ENCODE data around the gene HAUS3. TPM values are rescaled to one million over a fixed set of nuclear protein-coding genes. Genes with fewer than 3 reads are reported as not detected.

The HAUS3 gene
- total RNA-seq, 2 donors from 2014 or later, result 3.7 to 4.1 TPM

DNA sequence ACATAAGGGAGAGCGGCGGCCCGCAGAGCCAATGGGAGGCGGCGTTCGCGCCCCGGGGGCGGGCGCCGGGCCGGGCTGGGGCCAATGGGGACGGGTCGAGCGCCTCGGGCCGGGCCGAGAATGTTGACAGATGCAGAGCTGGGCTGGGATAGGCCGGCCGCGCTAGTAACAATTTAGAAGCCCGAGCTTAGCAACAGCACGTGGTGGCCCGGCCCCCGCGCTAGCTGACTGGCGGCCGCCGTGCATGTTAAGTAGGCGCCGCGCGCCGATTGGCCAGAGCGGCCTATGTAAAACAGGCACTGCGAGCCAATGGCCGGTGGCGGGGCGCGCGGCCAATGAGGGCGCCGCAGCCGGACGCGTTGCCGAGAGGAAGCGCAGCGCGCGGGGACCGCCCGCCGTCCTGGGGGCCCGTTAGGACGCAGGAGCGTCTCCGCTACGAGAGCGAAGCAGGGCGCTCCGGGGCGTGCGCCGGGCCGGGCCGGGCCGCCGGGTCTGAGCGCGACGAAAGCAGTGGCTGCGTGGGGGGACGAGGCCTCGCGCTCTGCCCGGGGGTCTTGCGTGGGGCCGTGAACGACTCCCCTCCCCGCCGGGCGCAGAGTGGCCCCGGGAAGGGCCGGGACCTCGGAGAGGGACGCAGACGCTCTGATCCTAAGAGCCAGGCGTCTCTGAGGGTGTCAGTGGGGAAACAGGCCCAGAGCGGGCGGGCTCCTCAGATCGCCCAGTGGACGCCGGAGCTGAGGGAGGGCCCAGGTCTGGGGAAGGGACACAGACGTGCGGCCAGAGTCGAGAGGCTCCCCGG is 20.4 kb upstream of the HAUS3 start:
- H3K4me3 ChIP-seq, result peak overlapping the region; percentile 57 to 81
- peaks cover 0 to 71% of the 10 kb centered on the region in 2 donors for H3K4me1 ChIP-seq
- no peaks in the 10 kb centered on the region for H3K36me3 ChIP-seq
- DNase-seq (ENCODE audit: low spot score), result peak; percentile 100
- no peaks in the 10 kb centered on the region for H3K9me3 ChIP-seq
- H3K27ac ChIP-seq, result peak overlapping the region; percentile 95 to 98
- H3K27me3 ChIP-seq, result no peaks in the 10 kb centered on the region
- TF ChIP-seq, protein P1, sequence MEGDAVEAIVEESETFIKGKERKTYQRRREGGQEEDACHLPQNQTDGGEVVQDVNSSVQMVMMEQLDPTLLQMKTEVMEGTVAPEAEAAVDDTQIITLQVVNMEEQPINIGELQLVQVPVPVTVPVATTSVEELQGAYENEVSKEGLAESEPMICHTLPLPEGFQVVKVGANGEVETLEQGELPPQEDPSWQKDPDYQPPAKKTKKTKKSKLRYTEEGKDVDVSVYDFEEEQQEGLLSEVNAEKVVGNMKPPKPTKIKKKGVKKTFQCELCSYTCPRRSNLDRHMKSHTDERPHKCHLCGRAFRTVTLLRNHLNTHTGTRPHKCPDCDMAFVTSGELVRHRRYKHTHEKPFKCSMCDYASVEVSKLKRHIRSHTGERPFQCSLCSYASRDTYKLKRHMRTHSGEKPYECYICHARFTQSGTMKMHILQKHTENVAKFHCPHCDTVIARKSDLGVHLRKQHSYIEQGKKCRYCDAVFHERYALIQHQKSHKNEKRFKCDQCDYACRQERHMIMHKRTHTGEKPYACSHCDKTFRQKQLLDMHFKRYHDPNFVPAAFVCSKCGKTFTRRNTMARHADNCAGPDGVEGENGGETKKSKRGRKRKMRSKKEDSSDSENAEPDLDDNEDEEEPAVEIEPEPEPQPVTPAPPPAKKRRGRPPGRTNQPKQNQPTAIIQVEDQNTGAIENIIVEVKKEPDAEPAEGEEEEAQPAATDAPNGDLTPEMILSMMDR (IDR thresholded peaks at IDR 0.05), result no peak

DNA sequence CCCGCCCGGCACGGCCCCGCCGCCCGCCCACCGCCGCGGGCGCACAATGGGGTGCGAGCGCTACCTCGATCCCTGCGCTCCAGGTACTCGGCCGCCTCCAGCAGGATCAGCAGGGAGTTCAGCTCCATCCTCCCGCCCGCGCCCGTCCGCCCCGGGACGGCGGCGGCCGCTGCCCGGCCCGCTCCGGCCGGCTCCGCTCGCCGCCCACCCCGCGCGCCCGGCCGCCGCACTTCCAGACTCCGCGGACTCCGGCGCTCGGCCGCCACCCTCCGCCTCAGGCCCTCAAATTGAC is 19.9 kb upstream of the HAUS3 start, which contains the start of gene MXD4:
MXD4 (minus strand) TSS at position 257 of the 292 bp plus-strand sequence; CDS start at position 128, 129 bp downstream.
- Histone ChIP-seq H3K4me1 (peaks cover 0 to 71% of the 10 kb centered on the region in 2 donors), H3K27ac (peak within 1 kb of the TSS; percentile 95 to 98), H3K9me3 (no peaks in the 10 kb centered on the region), H3K36me3 (no peaks in the 10 kb centered on the region), H3K27me3 (no peaks in the 10 kb centered on the region), H3K4me3 (peak within 1 kb of the TSS; percentile 81 to 96)
- TF ChIP-seq, protein P1 (IDR thresholded peaks at IDR 0.05), result no peak
- DNase-seq (ENCODE audit: low spot score), result no peak

DNA sequence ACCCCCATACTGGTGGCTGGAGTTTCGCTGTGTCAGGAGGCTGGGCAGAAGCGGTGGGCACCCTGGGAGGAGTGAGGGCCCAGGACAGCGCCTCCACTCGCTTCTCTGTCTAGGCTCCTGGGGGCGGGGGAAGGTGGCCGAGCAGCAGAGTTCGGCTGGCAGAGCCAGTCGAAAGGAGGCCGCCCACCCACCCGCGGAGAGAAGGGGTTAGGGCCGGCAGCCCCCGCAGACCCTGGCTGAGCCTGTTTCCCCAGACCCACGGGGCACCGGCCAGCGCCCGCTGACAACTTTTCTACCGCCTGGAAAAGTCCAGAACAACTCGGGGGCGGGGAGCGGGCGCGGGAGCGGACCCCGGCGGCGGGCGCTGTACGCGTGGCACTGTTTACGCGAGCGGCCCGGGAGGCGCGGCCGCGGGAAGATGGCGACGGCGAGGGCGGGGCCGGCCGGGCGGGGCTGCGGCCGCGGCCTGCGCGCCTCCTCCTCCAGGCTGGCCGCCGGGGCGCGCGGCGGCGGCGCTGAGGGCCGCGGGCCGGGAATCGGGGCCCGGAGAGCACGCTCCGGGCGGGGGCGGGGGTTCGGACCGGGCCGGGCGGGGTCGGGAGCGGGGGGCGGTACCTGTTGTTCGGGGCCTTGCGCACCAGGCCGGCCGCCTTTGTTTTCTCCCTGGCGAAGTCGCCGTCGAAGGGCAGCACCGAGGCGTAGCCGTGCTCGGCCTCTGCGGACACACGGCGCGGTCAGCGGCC is 19.4 kb upstream of the HAUS3 start:
- peak overlapping the region; percentile 81 to 96 for H3K4me3 ChIP-seq
- no peaks in the 10 kb centered on the region for H3K36me3 ChIP-seq
- TF ChIP-seq, protein P1 (IDR thresholded peaks at IDR 0.05), result no peak
- H3K27me3 ChIP-seq, result no peaks in the 10 kb centered on the region
- peak overlapping the region; percentile 87 to 93 for H3K27ac ChIP-seq
- H3K9me3 ChIP-seq, result no peaks in the 10 kb centered on the region
- DNase-seq (ENCODE audit: low spot score), result no peak
- H3K4me1 ChIP-seq, result peaks cover 0 to 71% of the 10 kb centered on the region in 2 donors

DNA sequence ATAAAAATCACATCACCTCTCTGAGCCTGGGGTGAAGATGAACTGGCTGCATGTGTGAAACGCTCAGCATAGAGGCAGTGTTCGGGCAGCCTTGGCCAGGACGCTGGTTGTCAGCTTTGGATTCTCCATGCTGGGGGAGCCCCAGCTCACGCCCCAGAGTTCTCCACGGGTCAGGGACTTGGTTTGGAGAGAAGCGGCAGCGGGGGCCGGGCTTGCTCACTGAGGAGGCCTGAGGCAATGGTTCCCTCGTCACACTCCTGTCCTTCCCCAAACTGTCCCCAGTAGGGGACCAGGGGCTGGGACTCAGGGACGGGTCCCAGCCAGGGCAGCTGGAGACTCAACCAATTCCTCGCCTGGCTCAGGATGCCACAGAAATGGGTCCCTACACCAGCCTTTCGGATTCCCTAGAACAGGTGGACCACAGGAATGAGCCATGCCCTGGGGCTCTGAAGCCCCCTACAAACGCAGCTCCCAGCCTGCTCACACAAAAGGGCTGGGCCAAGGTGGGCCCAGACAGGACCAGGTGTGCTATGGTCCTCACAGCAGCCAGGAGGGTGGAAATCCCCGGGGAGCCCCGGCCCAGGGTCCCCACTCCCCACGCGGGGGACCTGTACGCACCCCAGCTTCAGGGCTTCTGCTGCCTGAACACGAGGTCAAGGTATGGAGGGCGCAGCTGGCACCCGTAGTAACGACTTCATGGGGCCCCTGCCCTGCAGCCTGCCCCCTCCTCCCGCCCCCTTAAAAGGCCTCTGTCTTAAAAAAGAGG is 18.6 kb upstream of the HAUS3 start:
- Histone ChIP-seq H3K36me3 (no peaks in the 10 kb centered on the region), H3K27ac (peak overlapping the region; percentile 87 to 93), H3K4me3 (peak overlapping the region; percentile 81 to 96), H3K4me1 (peaks cover 0 to 71% of the 10 kb centered on the region in 2 donors), H3K9me3 (no peaks in the 10 kb centered on the region), H3K27me3 (no peaks in the 10 kb centered on the region)
- DNase-seq (ENCODE audit: low spot score), result peak; percentile 59
- TF ChIP-seq, protein P1 (IDR thresholded peaks at IDR 0.05), result no peak

DNA sequence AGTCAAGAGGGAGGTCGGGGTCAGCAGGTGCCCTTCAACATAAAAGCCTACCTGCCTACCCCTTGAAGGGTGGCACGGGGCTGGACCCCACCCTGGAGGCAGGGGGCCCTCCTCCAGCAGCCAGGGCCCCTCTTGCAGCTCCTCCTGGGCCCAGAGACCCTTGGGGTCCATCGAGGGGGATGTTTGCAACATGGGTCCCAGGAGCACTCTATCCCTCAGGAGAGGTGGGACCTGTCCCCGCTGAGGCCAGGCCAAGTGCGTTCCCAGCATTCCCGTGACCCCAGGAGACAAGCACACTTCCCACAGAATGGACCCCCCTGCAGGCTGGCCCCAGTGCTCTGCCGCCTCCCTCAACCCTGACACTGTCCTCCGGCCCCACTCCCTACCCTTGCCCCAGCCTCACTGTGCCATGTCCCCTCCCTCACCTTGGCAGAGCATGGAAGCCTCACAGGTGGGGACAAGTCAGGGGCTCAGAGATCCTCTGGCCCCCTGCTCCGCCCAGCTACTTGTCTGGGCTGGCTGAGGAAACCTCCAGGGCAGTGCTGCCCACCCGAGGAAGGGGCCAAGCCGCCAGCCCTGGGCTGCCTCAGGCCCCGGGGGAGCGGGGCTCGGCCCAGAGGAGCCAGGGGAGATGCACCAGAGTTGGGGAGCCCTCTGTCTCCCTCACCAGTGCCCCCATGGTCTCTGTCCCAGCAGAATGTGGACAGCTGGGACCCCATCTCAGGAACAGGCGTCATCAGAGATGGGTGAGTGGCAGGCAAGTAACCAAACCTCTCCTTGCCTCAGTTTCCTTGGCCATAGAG is 17.8 kb upstream of the HAUS3 start:
- peak; percentile 57 for DNase-seq (ENCODE audit: low spot score)
- TF ChIP-seq, protein P1 (IDR thresholded peaks at IDR 0.05), result no peak
- H3K27ac ChIP-seq, result peak overlapping the region; percentile 87 to 93
- peaks cover 0 to 72% of the 10 kb centered on the region in 2 donors for H3K4me1 ChIP-seq
- peak overlapping the region; percentile 81 to 96 for H3K4me3 ChIP-seq
- H3K27me3 ChIP-seq, result no peaks in the 10 kb centered on the region
- no peaks in the 10 kb centered on the region for H3K9me3 ChIP-seq
- peaks cover 4% of the 10 kb centered on the region for H3K36me3 ChIP-seq
